GM19043 (cell line): ENCODE data around the gene TIAM2.
"Not testable (repeated sequence)": the region's sequence is repeated elsewhere in the genome, so short reads cannot be mapped to it uniquely, and the experiment has no call there.

Experiments used
- ATAC-seq: cut with Tn5 transposase; IDR thresholded peaks from one replicate; pipeline ENCODE4 v1.9.1; 2021; ENCODE audit warnings: low read depth; ENCODE audit not compliant: unreplicated experiment

The TIAM2 gene

DNA sequence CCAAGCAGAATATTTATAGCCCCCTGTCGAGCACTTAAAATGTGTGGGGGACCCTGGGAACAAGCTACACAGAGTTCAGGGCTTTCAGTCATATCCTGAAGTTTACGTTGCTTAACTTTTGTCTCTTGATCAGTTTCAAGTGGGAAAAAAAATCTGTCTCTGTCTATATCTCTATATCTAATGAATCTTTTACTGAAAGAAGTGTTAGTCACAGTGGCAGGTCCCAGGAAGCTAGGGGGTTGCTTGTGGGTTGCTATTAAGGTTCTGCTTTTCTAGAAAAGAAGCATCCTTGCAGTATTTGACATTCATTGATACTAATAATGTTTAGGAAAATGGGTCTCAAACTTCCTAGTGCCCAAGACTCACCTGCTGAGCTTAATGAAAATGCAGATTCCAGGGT, 192.0 kb downstream of the TIAM2 start:
- no peak for ATAC-seq

DNA sequence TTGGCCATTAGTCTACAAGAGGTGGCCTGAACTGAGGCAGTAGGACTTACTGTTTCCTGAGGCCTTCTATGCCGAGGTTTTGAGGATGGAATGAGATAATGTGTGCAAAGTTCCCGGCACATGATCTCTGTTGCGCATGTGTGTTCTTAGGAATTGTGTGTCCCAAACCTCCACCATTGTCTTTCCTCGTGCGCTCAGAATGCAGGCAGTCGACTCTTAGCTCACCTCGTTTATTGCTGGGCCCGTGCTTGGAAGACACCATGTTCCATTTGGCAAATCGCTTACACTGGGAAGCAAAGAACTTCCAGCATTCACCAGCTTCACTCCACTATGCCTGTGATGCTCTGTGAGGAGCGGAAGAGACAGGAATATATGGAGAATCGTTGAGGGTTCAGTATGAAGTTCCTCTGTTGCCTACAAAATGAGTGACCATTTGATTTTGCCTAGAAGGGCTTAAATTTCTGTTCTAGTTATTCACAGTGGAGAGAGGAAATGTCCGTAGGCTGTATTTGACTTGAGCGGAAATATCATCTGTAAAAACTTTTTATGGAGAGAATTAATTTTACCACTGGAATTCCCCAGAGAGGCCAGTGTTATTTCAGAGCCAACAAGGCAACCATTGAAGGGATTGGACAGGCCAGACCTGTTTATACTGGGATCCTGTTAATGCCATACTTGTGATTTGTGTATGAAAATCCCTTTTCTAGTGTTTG, 193.0 kb downstream of the TIAM2 start:
- ATAC-seq = no peak

- ATAC-seq = no peak
These were observed 193.8 kb downstream of the TIAM2 start for GRCh38 chr6:155188707-155189496.

- ATAC-seq = no peak
These were observed 195.6 kb downstream of the TIAM2 start for GRCh38 chr6:155190677-155191076.

GRCh38 chr6:155193526-155193925, 198.4 kb downstream of the TIAM2 start:
- ATAC-seq = no peak

GRCh38 chr6:155194399-155194798, 199.3 kb downstream of the TIAM2 start:
- ATAC-seq = no peak

DNA sequence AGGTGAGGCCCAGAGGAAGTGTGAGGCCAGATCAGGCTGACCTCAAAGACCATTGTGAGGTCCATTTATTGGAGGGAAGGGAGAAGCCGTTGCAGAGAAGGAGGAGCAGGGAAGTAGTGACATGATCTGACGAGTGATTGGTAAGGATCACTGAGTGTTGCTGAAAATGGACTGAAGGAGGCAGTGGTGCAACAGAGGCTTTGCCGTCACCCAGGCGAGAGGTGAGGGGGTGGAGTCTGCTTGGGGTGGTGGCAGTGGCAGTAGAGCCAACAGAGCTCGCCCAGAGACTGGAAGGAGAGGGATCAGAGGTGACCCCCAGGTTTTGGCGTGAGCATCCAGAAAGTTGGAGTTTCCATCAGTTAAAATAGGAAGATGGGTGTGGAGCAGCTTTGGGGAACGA, 200.8 kb downstream of the TIAM2 start:
- ATAC-seq = no peak

- no peak for ATAC-seq
These were observed 201.8 kb downstream of the TIAM2 start for GRCh38 chr6:155196911-155197310.

- no peak for ATAC-seq
These were observed 202.8 kb downstream of the TIAM2 start for GRCh38 chr6:155197932-155198331.

DNA sequence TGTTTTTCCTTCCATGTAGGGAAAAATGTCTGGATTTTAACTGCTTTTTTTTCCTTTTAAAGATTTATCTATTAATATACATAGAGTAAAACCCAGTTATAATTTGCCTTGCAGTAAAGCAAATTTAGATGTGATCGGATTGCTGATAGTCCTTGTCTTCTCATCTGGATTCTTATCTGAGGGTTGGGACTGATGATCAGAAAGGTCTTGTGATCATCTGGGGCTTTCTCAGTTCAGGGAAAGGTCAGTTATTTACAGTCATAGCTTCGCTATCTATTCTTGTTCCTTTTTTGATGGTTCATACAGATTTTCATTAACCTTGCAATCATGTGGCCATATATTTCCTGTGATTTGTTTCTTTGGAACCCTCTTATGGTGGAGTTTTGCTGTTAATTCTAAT, 204.9 kb downstream of the TIAM2 start:
- no peak for ATAC-seq

DNA sequence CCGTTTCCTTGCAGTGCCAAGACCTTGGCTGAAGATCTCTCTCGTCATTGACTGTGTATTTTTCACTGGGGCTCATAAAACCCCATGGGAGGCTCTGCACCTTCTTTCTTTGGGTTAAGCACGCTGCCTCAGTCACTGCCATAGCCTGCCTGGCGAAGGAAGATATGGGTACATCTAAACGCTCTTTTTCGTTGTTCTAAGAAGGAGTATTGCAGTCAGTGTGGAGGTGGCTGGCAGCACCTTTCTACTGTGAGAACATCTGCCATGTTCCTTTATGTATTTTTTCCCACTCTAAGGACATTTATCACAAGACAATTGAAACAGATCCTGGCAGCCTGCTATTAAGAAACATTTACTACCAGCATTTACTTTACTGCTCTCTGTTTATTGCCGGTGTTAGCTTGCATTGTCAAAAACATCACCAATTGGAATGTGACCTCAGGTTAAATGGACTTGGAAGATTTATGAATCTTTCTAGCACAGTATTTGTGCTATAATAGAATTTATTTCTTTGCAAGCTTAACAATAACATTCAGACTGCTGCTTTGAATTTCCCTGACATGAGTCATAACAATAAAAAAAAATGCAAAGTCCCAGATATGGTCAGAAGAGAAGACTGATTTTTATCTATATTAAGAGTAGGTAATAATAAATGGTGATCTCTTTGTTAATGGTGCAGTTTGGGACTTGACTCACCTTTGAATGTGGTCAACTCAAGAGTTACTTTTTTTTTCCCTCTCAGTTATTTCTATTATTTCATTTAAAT, 206.5 kb downstream of the TIAM2 start:
- ATAC-seq = peak; percentile 46

- ATAC-seq = no peak
These were observed 212.1 kb downstream of the TIAM2 start for GRCh38 chr6:155207223-155207622.

GRCh38 chr6:155212106-155212505, 217.0 kb downstream of the TIAM2 start:
- no peak for ATAC-seq

DNA sequence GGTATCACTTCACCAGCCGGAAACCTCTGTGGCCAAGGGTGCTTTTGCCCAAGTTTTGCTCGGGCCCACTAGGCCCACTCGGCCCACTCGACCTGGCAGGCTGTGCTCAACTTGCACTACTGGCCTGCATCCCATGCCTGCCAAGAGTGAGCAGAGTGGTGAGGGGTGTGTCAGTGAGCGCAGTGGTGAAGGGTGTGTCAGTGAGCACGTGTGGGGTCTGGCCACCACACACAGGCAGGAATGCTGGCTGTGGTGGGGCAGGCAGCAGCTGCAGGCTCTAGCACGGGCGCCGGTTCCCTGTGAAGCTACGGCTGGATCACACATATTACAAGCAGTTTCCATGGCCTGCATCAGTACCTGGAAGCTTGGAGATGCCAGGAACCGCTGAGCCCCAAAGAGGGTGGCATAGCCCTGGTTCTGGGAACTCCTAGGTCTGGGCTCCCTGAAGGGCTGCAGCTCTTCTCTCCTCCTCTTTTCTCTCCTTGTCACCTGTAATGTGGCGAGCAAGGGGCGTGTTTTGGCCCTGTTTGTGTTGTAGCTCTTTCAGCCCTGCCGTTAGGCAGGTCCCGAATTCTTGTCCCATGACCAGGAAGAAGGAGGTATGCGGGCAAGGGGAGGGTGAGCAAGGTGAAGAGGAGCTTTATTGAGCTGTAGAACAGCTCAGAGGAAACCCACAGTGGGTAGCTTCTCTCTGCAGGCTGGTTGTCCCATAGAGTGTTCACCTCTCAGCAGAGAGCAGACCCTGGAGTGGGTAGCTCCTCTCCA, 217.7 kb downstream of the TIAM2 start:
- ATAC-seq = no peak

DNA sequence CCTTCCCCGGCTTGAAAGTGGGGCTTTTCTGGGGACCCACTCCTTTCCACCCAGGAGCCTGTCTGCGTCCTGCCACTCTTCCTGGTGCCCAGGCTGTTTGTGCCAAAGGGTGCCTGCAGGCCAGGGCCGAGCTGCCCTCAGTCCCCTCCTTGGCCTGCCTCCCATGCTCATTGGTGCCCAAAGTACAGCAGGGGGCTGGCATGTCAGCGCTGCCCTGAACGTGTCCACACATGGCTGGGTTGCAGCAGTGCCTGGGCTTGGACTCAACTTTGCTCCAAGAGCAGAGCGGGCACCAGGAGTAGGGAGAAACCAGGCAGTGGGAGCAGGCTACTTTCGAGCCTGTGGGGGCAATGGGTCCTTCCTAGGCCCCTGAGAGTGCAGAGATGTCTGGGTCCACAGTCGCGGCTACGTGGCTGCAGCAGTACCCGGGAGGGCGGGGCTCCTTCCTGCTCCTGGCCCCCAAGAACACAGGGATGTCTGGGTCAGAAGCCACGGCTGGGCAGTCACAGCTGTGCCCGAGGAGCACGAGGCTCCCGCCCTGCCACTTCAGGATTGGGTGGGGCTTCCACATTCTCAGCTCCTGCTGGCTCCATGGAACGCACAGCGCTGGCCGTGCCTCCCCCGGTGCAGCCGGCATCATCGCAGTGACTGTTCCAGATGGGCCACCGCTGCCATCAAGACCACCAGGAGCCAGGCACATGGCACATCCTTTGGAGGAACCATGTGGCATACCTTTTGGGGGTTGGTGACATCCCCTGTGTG, 218.7 kb downstream of the TIAM2 start:
- ATAC-seq = no peak

GRCh38 chr6:155215906-155216305, 220.8 kb downstream of the TIAM2 start:
- no peak for ATAC-seq

DNA sequence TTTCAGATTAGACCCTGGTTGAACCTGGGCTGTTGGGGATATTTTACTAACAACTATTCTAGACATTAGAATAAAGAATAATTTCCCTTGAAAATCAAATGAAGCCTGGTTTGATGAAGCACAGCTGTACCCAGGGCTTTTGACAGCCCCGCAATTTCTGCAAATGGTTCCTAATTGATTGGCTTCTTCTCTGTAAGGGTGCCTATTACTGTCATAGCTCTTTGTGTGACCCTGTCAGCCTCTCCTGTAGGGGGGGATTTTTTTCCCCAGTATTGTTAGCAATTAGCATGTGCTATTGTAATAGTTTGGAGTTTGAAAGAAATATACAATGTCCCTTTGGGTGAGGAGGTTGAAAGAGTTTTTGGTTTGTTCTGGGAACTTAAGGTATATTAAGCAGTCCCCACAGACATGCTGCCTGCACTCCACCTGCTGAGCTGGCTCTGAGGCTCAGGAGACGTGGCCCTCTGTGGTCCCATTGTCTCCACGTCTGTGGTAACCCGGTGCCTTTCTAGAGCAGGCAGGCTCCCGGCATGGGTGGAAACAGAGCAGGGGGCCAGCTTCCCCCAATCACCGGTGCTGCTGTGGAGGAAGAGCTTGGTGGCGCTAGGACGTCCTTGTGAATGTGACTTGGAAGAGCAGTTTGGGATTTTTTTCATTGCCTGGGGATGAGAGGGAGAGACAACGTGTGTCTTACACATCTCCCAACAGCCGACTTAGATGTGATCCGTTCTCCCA, 221.4 kb downstream of the TIAM2 start:
- no peak for ATAC-seq

GRCh38 chr6:155218711-155219110, 223.6 kb downstream of the TIAM2 start:
- ATAC-seq = not testable (repeated sequence)

GRCh38 chr6:155219299-155219698, 224.2 kb downstream of the TIAM2 start:
- ATAC-seq = no peak
